HG03095 (cell line): ENCODE data around the gene COX4I1.

Experiments used
- ATAC-seq: cut with Tn5 transposase; IDR thresholded peaks from one replicate; pipeline ENCODE4 v1.9.1; 2021; ENCODE audit warnings: moderate library complexity; ENCODE audit not compliant: unreplicated experiment

Gene COX4I1

GRCh38 chr16:85799497-85800320, at the start of gene COX4I1, which contains the start of gene EMC8:
Gene COX4I1 (plus strand): TSS chr16:85799695. CDS start chr16:85801206, 1,511 bp downstream.
Gene EMC8 (minus strand): TSS chr16:85799544. CDS start chr16:85799295, 249 bp downstream.
- peak; percentile 85 for ATAC-seq

- no peak for ATAC-seq
Observed at GRCh38 chr16:85749771-85750145, 49.7 kb upstream of the COX4I1 start.

GRCh38 chr16:85750146-85750826, 49.2 kb upstream of the COX4I1 start:
- ATAC-seq: no peak

GRCh38 chr16:85750827-85751697, 48.4 kb upstream of the COX4I1 start, which contains the start of gene C16orf74:
Gene C16orf74 (minus strand): TSS chr16:85751096. CDS start chr16:85735217, 15,879 bp downstream.
- no peak for ATAC-seq

GRCh38 chr16:85751698-85752501, 47.6 kb upstream of the COX4I1 start:
- no peak for ATAC-seq

- no peak for ATAC-seq
Observed at GRCh38 chr16:85752511-85753420, 46.7 kb upstream of the COX4I1 start.

- no peak for ATAC-seq
Observed at GRCh38 chr16:85753559-85753958, 45.9 kb upstream of the COX4I1 start.

GRCh38 chr16:85753976-85754375, 45.5 kb upstream of the COX4I1 start:
- ATAC-seq: no peak

GRCh38 chr16:85754413-85754812, 45.1 kb upstream of the COX4I1 start:
- ATAC-seq: no peak

- peak; percentile 43 for ATAC-seq
Observed at GRCh38 chr16:85755929-85756768, 43.3 kb upstream of the COX4I1 start.

- peak; percentile 26 for ATAC-seq
Observed at GRCh38 chr16:85757341-85757822, 42.1 kb upstream of the COX4I1 start.

- ATAC-seq: no peak
Observed at GRCh38 chr16:85759136-85759535, 40.4 kb upstream of the COX4I1 start.

- ATAC-seq: no peak
Observed at GRCh38 chr16:85759631-85760419, 39.7 kb upstream of the COX4I1 start.

- ATAC-seq: no peak
Observed at GRCh38 chr16:85761861-85762260, 37.6 kb upstream of the COX4I1 start.

GRCh38 chr16:85762970-85763369, 36.5 kb upstream of the COX4I1 start:
- no peak for ATAC-seq

GRCh38 chr16:85763616-85764015, 35.9 kb upstream of the COX4I1 start:
- no peak for ATAC-seq

- ATAC-seq: no peak
Observed at GRCh38 chr16:85765211-85765610, 34.3 kb upstream of the COX4I1 start.
